HG03442 (cell line): ENCODE measurements around the gene NAA25.

Experiments used
- ATAC-seq: cut with Tn5 transposase; IDR thresholded peaks from one replicate; pipeline ENCODE4 v1.9.1; 2021; ENCODE audit warnings: mild to moderate bottlenecking, moderate library complexity; ENCODE audit not compliant: unreplicated experiment

The NAA25 gene

DNA sequence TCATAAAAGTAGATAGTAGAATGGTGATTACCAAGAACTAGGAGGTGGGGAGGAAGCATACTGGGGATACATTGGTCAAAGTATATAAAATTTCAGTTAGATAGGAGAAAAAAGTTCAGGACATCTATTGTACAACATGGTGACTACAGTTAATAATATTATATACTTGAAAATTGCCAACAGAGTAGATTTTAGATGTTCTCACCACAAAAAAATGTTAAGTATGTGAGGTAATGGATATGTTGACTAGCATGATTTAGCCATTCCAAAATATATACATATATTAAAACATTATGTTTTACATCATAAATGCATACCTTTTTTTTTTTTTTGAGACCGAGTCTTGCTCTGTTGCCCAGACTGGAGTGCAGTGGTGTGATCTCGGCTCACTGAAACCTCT is 126.6 kb downstream of the NAA25 start:
- ATAC-seq: no peak

DNA sequence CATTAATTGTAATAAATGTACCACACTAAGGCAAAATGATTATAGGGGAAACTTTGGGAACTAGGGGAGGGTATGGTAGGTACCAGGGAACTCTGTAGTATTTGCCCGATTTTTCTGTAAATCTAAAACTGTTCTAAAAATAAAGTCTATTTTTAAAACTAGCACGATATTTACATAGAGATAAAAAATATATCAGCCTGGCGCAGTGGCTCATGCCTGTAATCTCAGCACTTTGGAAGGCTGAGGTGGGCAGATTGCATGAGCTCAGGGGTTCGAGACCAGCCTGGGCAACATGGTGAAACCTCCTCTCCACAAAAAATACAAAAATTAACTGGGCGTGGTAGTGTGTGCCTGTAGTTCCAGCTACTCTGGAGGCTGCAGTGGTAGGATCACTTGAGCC is 128.0 kb downstream of the NAA25 start:
- ATAC-seq: no peak

DNA sequence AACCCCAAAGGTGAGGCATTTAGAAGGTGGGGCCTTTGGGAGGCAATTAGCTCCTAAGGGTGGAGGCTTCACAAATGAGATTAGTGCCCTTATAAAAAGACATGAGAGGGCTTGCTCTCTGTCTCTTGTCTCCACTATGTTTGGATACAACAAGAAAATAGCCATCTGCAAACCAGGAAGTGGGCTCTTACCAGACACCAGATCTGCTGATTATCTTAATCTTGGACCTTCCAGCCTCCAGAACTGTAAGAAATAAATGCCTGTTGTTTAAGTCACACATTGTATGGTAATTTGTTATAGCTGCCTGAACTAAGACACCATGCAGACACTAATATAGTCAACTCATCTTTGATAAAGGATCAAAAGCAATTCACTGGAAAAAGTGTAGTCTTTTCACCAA is 130.0 kb downstream of the NAA25 start:
- ATAC-seq: no peak

DNA sequence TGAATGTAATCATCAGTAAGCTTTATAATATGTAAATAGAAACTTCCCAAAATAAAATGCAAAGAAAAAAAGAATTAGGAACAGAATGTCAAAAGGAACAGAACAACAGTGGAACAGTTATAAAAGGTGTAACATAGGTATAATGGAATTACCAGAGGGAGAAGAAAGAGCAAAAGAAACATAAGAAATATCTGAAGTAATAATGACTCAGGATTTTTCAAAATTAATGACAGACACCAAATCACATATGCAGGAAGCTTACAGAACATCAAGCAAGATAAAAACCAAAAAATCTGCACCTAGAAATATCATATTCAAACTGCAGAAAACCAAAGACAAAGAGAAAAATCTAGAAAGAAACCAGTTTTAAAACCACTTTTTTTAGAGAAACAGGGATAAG is 131.7 kb downstream of the NAA25 start:
- ATAC-seq: no peak
